Activated naive CD4-positive, alpha-beta T cell treated with anti-CD3 and anti-CD28 coated beads for 36 hours (primary cell): ENCODE data around the gene LZIC. TPM values are rescaled to one million over a fixed set of nuclear protein-coding genes. Genes with fewer than 3 reads are reported as not detected.

Experiments
- CTCF ChIA-PET: fragments of 350-600 bp; sonication (Branson Sonifier 250); formaldehyde crosslinking; loops from one replicate; lab custom pipeline; 2021; ENCODE audit warnings: antibody characterized with exemption; lab: Charles Lee
- DNase-seq: peaks from one replicate; pipeline ENCODE4 v3.0.0-alpha.2; 2020
- H3K27ac Mint-ChIP-seq: one replicate; pipeline ENCODE4 v1.8.0; 2021; ENCODE audit warnings: mild to moderate bottlenecking, mixed read lengths
- H3K27me3 Mint-ChIP-seq: one replicate; pipeline ENCODE4 v1.8.0; 2021; ENCODE audit warnings: low read depth, mixed read lengths
- H3K36me3 Mint-ChIP-seq: one replicate; pipeline ENCODE4 v1.8.0; 2021; ENCODE audit warnings: low read depth, mixed read lengths
- H3K4me1 Mint-ChIP-seq: one replicate; pipeline ENCODE4 v1.8.0; 2021; ENCODE audit warnings: low read depth, mixed read lengths
- H3K4me3 Mint-ChIP-seq: one replicate; pipeline ENCODE4 v1.8.0; 2021; ENCODE audit warnings: mild to moderate bottlenecking, moderate library complexity, mixed read lengths
- H3K9me3 Mint-ChIP-seq: one replicate; pipeline ENCODE4 v1.8.0; 2021; ENCODE audit warnings: mixed read lengths
- intact Hi-C: fragments of 100-400 bp; cut with micrococcal nuclease; formaldehyde crosslinking; loops from one replicate; pipeline ENCODE4 v1.15.1; 2023
- total RNA-seq, 2 experiments: library from RNA; stranded (reverse); gene quantifications; one replicate each; pipeline ENCODE4 v1.2.3, GENCODE V29; 2021

Gene LZIC
- total RNA-seq, result 10 to 100 TPM; 26.1 to 27.0 TPM

- Mint-ChIP-seq H3K27ac (peak within 1 kb of the TSS; percentile 92), H3K27me3 (no peaks in the 10 kb centered on the region), H3K4me3 (peak within 1 kb of the TSS; percentile 95), H3K9me3 (no peaks in the 10 kb centered on the region), H3K36me3 (peaks cover 1% of the 10 kb centered on the region), H3K4me1 (peaks cover 27% of the 10 kb centered on the region)
- intact Hi-C loops, result loop anchor here (1.0 to 5.0 kb wide), 6 partner anchors 33 to 486 kb away; partner anchors contain the start of genes CTNNBIP1 and UBE4B
- DNase-seq, result peak; percentile 94
- CTCF ChIA-PET, result interaction anchor here (0.6 to 3.7 kb wide), 5 partner anchors 30 to 544 kb away, joined by 3 to 44 read pairs (median 3); no protein-coding TSS in a partner anchor
Observed at GRCh38 chr1:9942939-9943788, at the start of gene LZIC, which contains the start of gene NMNAT1. Gene LZIC, minus strand, starts transcription at chr1:9943391. Its CDS starts 6,772 bp downstream, at chr1:9936619. Gene NMNAT1, plus strand, starts transcription at chr1:9943475. Its CDS starts 28,599 bp downstream, at chr1:9972074.

- CTCF ChIA-PET, result no interaction called here
- Mint-ChIP-seq H3K36me3 (no peaks in the 10 kb centered on the region), H3K4me3 (no peak overlapping the region), H3K27ac (no peak overlapping the region), H3K9me3 (no peaks in the 10 kb centered on the region), H3K27me3 (peaks cover 11% of the 10 kb centered on the region), H3K4me1 (peaks cover 5% of the 10 kb centered on the region)
- no peak for DNase-seq
- intact Hi-C loops, result no loop called here
Observed at GRCh38 chr1:9992910-9993309, 49.7 kb upstream of the LZIC start.

- no peaks in the 10 kb centered on the region for H3K9me3 Mint-ChIP-seq
- no peak overlapping the region for H3K27ac Mint-ChIP-seq
- intact Hi-C loops, result no loop called here
- no peak overlapping the region for H3K4me3 Mint-ChIP-seq
- no peak for DNase-seq
- peaks cover 2% of the 10 kb centered on the region for H3K27me3 Mint-ChIP-seq
- H3K4me1 Mint-ChIP-seq, result no peaks in the 10 kb centered on the region
- H3K36me3 Mint-ChIP-seq, result no peaks in the 10 kb centered on the region
- CTCF ChIA-PET, result interaction anchor here (0.7 kb wide), 1 partner anchor 41 kb away, joined by 3 read pairs; no protein-coding TSS in a partner anchor
Observed at GRCh38 chr1:9990944-9991343, 47.8 kb upstream of the LZIC start.

GRCh38 chr1:9989773-9990172 lies 46.6 kb upstream of the LZIC start:
- no peak overlapping the region for H3K27ac Mint-ChIP-seq
- H3K4me1 Mint-ChIP-seq, result no peaks in the 10 kb centered on the region
- intact Hi-C loops, result no loop called here
- no peaks in the 10 kb centered on the region for H3K36me3 Mint-ChIP-seq
- no peaks in the 10 kb centered on the region for H3K9me3 Mint-ChIP-seq
- H3K4me3 Mint-ChIP-seq, result no peak overlapping the region
- CTCF ChIA-PET, result interaction anchor here (1.1 kb wide), 1 partner anchor 22 kb away, joined by 3 read pairs; no protein-coding TSS in a partner anchor
- H3K27me3 Mint-ChIP-seq, result peaks cover 2% of the 10 kb centered on the region
- no peak for DNase-seq

- H3K27ac Mint-ChIP-seq, result no peak overlapping the region
- H3K36me3 Mint-ChIP-seq, result peaks cover 9% of the 10 kb centered on the region
- intact Hi-C loops, result no loop called here
- no peaks in the 10 kb centered on the region for H3K9me3 Mint-ChIP-seq
- no peaks in the 10 kb centered on the region for H3K4me1 Mint-ChIP-seq
- DNase-seq, result no peak
- CTCF ChIA-PET, result no interaction called here
- H3K4me3 Mint-ChIP-seq, result no peak overlapping the region
- H3K27me3 Mint-ChIP-seq, result no peaks in the 10 kb centered on the region
Observed at GRCh38 chr1:9985001-9985400, 41.8 kb upstream of the LZIC start.

GRCh38 chr1:9984253-9984652 lies 41.1 kb upstream of the LZIC start:
- Mint-ChIP-seq H3K27me3 (no peaks in the 10 kb centered on the region), H3K4me3 (no peak overlapping the region), H3K36me3 (peaks cover 9% of the 10 kb centered on the region), H3K27ac (no peak overlapping the region), H3K4me1 (no peaks in the 10 kb centered on the region), H3K9me3 (no peaks in the 10 kb centered on the region)
- intact Hi-C loops, result no loop called here
- DNase-seq, result no peak
- CTCF ChIA-PET, result no interaction called here

- Mint-ChIP-seq H3K4me3 (no peak overlapping the region), H3K27ac (no peak overlapping the region), H3K4me1 (no peaks in the 10 kb centered on the region), H3K36me3 (no peaks in the 10 kb centered on the region), H3K9me3 (no peaks in the 10 kb centered on the region), H3K27me3 (no peaks in the 10 kb centered on the region)
- intact Hi-C loops, result no loop called here
- no peak for DNase-seq
- CTCF ChIA-PET, result interaction anchor here (0.9 kb wide), 2 partner anchors 10 to 445 kb away, joined by 3 to 4 read pairs; no protein-coding TSS in a partner anchor
Observed at GRCh38 chr1:9960706-9961562, 17.7 kb upstream of the LZIC start.

- Mint-ChIP-seq H3K27me3 (no peaks in the 10 kb centered on the region), H3K27ac (no peak overlapping the region), H3K4me3 (no peak overlapping the region), H3K36me3 (no peaks in the 10 kb centered on the region), H3K9me3 (no peaks in the 10 kb centered on the region), H3K4me1 (no peaks in the 10 kb centered on the region)
- intact Hi-C loops, result no loop called here
- CTCF ChIA-PET, result no interaction called here
- DNase-seq, result no peak
Observed at GRCh38 chr1:9960011-9960410, 16.8 kb upstream of the LZIC start.

GRCh38 chr1:9957726-9958125 lies 14.5 kb upstream of the LZIC start:
- CTCF ChIA-PET, result interaction anchor here (1.2 kb wide), 1 partner anchor 170 kb away, joined by 3 read pairs; no protein-coding TSS in a partner anchor
- H3K4me3 Mint-ChIP-seq, result no peak overlapping the region
- no peaks in the 10 kb centered on the region for H3K36me3 Mint-ChIP-seq
- H3K27ac Mint-ChIP-seq, result no peak overlapping the region
- H3K9me3 Mint-ChIP-seq, result no peaks in the 10 kb centered on the region
- H3K4me1 Mint-ChIP-seq, result no peaks in the 10 kb centered on the region
- intact Hi-C loops, result no loop called here
- no peaks in the 10 kb centered on the region for H3K27me3 Mint-ChIP-seq
- no peak for DNase-seq

GRCh38 chr1:9946315-9946714 lies 3.1 kb upstream of the LZIC start:
- intact Hi-C loops, result no loop called here

GRCh38 chr1:9942399-9942938 lies 722 bp downstream of the LZIC start:
- Mint-ChIP-seq H3K36me3 (peaks cover 1% of the 10 kb centered on the region), H3K27ac (peak overlapping the region; percentile 92), H3K9me3 (no peaks in the 10 kb centered on the region), H3K27me3 (no peaks in the 10 kb centered on the region), H3K4me3 (peak overlapping the region; percentile 95), H3K4me1 (peaks cover 27% of the 10 kb centered on the region)
- intact Hi-C loops, result loop anchor here (1.0 to 5.0 kb wide), 3 partner anchors 67 to 486 kb away; no protein-coding TSS in a partner anchor
- peak; percentile 27 for DNase-seq
- CTCF ChIA-PET, result interaction anchor here (0.6 to 3.7 kb wide), 5 partner anchors 8 to 68 kb away, joined by 3 to 44 read pairs (median 5); no protein-coding TSS in a partner anchor

More at GRCh38 chr1:9946315-9946714, 3.1 kb upstream of the LZIC start:
- peaks cover 31% of the 10 kb centered on the region for H3K4me1 Mint-ChIP-seq
- H3K36me3 Mint-ChIP-seq, result peaks cover 1% of the 10 kb centered on the region
- no peak for DNase-seq
- H3K4me3 Mint-ChIP-seq, result no peak overlapping the region
- no peaks in the 10 kb centered on the region for H3K9me3 Mint-ChIP-seq
- CTCF ChIA-PET, result interaction anchor here (0.6 kb wide), 1 partner anchor 513 kb away, joined by 5 read pairs; no protein-coding TSS in a partner anchor
- H3K27me3 Mint-ChIP-seq, result no peaks in the 10 kb centered on the region
- no peak overlapping the region for H3K27ac Mint-ChIP-seq
